Astrocyte (in vitro differentiated cells and primary cell): ENCODE data around the gene RBM17.

Source experiments
- EZH2 ChIP-seq: IDR thresholded peaks from 2 replicates; pipeline ENCODE4 v1.6.1; 2012; ENCODE audit warnings: mild to moderate bottlenecking, low read length, inconsistent platforms; ENCODE audit not compliant: insufficient read depth
- TF ChIP-seq, protein P1 (sequence below): IDR thresholded peaks from 2 replicates; pipeline ENCODE4 v1.5.1; 2011; ENCODE audit warnings: low read depth, mild to moderate bottlenecking, inconsistent platforms, low read length, moderate library complexity; ENCODE audit not compliant: insufficient read depth

- TF ChIP-seq, protein P1, sequence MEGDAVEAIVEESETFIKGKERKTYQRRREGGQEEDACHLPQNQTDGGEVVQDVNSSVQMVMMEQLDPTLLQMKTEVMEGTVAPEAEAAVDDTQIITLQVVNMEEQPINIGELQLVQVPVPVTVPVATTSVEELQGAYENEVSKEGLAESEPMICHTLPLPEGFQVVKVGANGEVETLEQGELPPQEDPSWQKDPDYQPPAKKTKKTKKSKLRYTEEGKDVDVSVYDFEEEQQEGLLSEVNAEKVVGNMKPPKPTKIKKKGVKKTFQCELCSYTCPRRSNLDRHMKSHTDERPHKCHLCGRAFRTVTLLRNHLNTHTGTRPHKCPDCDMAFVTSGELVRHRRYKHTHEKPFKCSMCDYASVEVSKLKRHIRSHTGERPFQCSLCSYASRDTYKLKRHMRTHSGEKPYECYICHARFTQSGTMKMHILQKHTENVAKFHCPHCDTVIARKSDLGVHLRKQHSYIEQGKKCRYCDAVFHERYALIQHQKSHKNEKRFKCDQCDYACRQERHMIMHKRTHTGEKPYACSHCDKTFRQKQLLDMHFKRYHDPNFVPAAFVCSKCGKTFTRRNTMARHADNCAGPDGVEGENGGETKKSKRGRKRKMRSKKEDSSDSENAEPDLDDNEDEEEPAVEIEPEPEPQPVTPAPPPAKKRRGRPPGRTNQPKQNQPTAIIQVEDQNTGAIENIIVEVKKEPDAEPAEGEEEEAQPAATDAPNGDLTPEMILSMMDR: no peak
- no peak for TF ChIP-seq EZH2
Observed at GRCh38 chr10:6163364-6164270, 74.8 kb downstream of the RBM17 start.
